K562 (cell line): ENCODE measurements around the gene DNMT3L. TPM values are rescaled to one million over a fixed set of nuclear protein-coding genes. Genes with fewer than 3 reads are reported as not detected.

Experiments used
- ATAC-seq: fragments of 200-7000 bp; cut with Tn5 transposase; 3 replicates; pipeline ENCODE4 v1.9.1; 2020; ENCODE audit warnings: moderate library complexity
- BruUV-seq: library from RNA; stranded (reverse); fragments of 400-500 nt; replicated peaks from 2 replicates; lab custom pipeline; 2021; lab: Mats Ljungman, UMichigan
- CTCF ChIA-PET: fragments of 300-600 bp; formaldehyde crosslinking; extraction: SDS; loops from one replicate; lab custom pipeline; 2021; ENCODE audit warnings: low intra/inter-chr PET ratio; lab: Yijun Ruan, JAX
- POLR2A ChIA-PET: fragments of 300-600, 350-650 bp; sonication (Branson Sonifier 250); formaldehyde crosslinking; extraction: SDS; loops from one replicate; lab custom pipeline; 2021; ENCODE audit warnings: antibody characterized with exemption, inconsistent platforms; lab: Yijun Ruan, JAX
- DNase-seq, 4 experiments: peaks; one replicate each; pipeline versions ENCODE4 v3.0.0 to v3.0.0-alpha.2; 2011 to 2018; ENCODE audit warnings: low spot score in 3 of 4, mixed read lengths in 3 of 4; ENCODE audit errors: extremely low read depth in 1 of 4
- FAIRE-seq: peaks from 2 replicates; lab custom pipeline; 2011; peaks lifted over from hg19 to GRCh38; lab: Jason Lieb, UNC
- H2AFZ ChIP-seq: 2 replicates; pipeline ENCODE4 v1.6.0; 2011; ENCODE audit warnings: low read depth, low read length, control low read depth, inconsistent platforms
- H3K27ac ChIP-seq: fragments of 200-600 bp; 3 replicates; pipeline ENCODE4 v1.8.0; 2011; ENCODE audit warnings: low read depth, mild to moderate bottlenecking, control low read depth, inconsistent platforms, low read length, moderate library complexity, mixed read lengths; ENCODE audit errors: extremely low read depth
- H3K27me3 ChIP-seq, 2 experiments: fragments of 300-600 bp in 1 of 2; 2 replicates in 1 of 2; 3 replicates in 1 of 2; pipeline versions ENCODE4 v1.6.0 to v1.8.0; 2011; ENCODE audit warnings: inconsistent platforms in 2 of 2, low read length in 2 of 2, mild to moderate bottlenecking in 1 of 2, mixed read lengths in 1 of 2, moderate library complexity in 1 of 2; ENCODE audit not compliant: control insufficient read depth in 2 of 2, insufficient read depth in 2 of 2
- H3K36me3 ChIP-seq: fragments of 300-600 bp; 3 replicates; pipeline ENCODE4 v1.8.0; 2011; ENCODE audit warnings: mild to moderate bottlenecking, low read length, inconsistent platforms; ENCODE audit not compliant: control insufficient read depth, insufficient read depth
- H3K4me1 ChIP-seq, 2 experiments: fragments of 200-600 bp in 1 of 2; replicated peaks in 1 of 2; 2 replicates in 1 of 2; 3 replicates in 1 of 2; pipeline versions ENCODE4 v1.5.1 to v1.8.0; 2011; ENCODE audit warnings: inconsistent platforms in 2 of 2, low read length in 2 of 2, mild to moderate bottlenecking in 1 of 2, mixed read lengths in 1 of 2, moderate library complexity in 1 of 2; ENCODE audit not compliant: control insufficient read depth in 2 of 2, insufficient read depth in 2 of 2
- H3K4me2 ChIP-seq: 2 replicates; pipeline ENCODE4 v1.6.1; 2011; ENCODE audit warnings: low read length, control low read depth, inconsistent platforms, mixed read lengths; ENCODE audit not compliant: insufficient read depth
- H3K4me3 ChIP-seq: fragments of 200-600 bp; sonication (generic), shearing (Covaris generic); 2 replicates; pipeline ENCODE4 v1.5.1; 2016; ENCODE audit warnings: control low read depth, inconsistent platforms
- H3K79me2 ChIP-seq: fragments of 200-600 bp; 3 replicates; pipeline ENCODE4 v1.8.0; 2011; ENCODE audit warnings: low read length, inconsistent platforms; ENCODE audit not compliant: control insufficient read depth, insufficient read depth
- H3K9ac ChIP-seq, 2 experiments: 2 replicates each; pipeline versions ENCODE4 v1.6.0 to v1.6.1; 2011; ENCODE audit warnings: low read depth in 2 of 2, low read length in 2 of 2, control low read depth in 1 of 2, inconsistent platforms in 1 of 2, mild to moderate bottlenecking in 1 of 2, mixed read lengths in 1 of 2; ENCODE audit not compliant: insufficient read depth in 1 of 2
- H3K9me1 ChIP-seq: one replicate; pipeline ENCODE4 v1.6.0; 2011; ENCODE audit warnings: inconsistent platforms, mild to moderate bottlenecking, low read length, moderate library complexity; ENCODE audit not compliant: control insufficient read depth, insufficient read depth
- H3K9me3 ChIP-seq: replicated peaks from 2 replicates; pipeline ENCODE4 v1.5.1; 2011; ENCODE audit warnings: low read depth, low read length, inconsistent platforms; ENCODE audit not compliant: control insufficient read depth, insufficient read depth
- H4K20me1 ChIP-seq: replicated peaks from 2 replicates; pipeline ENCODE4 v1.6.1; 2011; ENCODE audit warnings: low read length, inconsistent platforms, mixed read lengths; ENCODE audit not compliant: control insufficient read depth, insufficient read depth
- ARNT ChIP-seq, 2 experiments: fragments of 450-650 bp; IDR thresholded peaks; 2 replicates each; pipeline ENCODE4 v1.6.1; 2016; ENCODE audit warnings: mild to moderate bottlenecking in 1 of 2
- CEBPB ChIP-seq: fragments of 450-650 bp; IDR thresholded peaks from 2 replicates; pipeline ENCODE4 v1.6.1; 2016; ENCODE audit warnings: missing genetic modification characterization, missing compliant biosample characterization
- COPS2 ChIP-seq: fragments of 450-650 bp; conservative IDR thresholded peaks from 2 replicates; pipeline ENCODE4 v1.6.1; 2016; ENCODE audit warnings: mild to moderate bottlenecking, moderate library complexity
- MEIS2 ChIP-seq: fragments of 450-650 bp; IDR thresholded peaks from 2 replicates; pipeline ENCODE4 v1.6.1; 2014; ENCODE audit warnings: mild to moderate bottlenecking; ENCODE audit not compliant: partially characterized antibody
- PHF21A ChIP-seq: fragments of 450-650 bp; IDR thresholded peaks from 2 replicates; pipeline ENCODE4 v1.6.1; 2017; ENCODE audit warnings: low read depth, borderline replicate concordance
- SETDB1 ChIP-seq: IDR thresholded peaks from one replicate; pipeline ENCODE4 v1.6.1; 2012; ENCODE audit warnings: low read length, control low read depth, inconsistent platforms
- SRSF7 ChIP-seq: fragments of 200-400 bp; formaldehyde crosslinking; optimal IDR thresholded peaks from 2 replicates; pipeline ENCODE3; 2017; ENCODE audit warnings: mild to moderate bottlenecking, low read depth, low read length
- TBP ChIP-seq: optimal IDR thresholded peaks from 2 replicates; pipeline ENCODE3; 2011; ENCODE audit warnings: low read depth, low read length, improper control_type of control experiment
- ZBTB7A ChIP-seq: IDR thresholded peaks from 2 replicates; pipeline ENCODE4 v1.6.1; 2011; ENCODE audit warnings: low read depth, mild to moderate bottlenecking, low read length, moderate library complexity, borderline replicate concordance; ENCODE audit not compliant: control insufficient read depth
- WGBS: fragments of 100-300 bp; shearing (Covaris generic); methylation state at CpG from one replicate; pipeline ENCODE4 v1.1.6; 2016; ENCODE audit warnings: low coverage, mixed read lengths; ENCODE audit not compliant: insufficient coverage; ENCODE audit errors: missing lambda C conversion rate; 5-methylcytosine and 5-hydroxymethylcytosine counted together
- in situ Hi-C: fragments of 300-500 bp; cut with MboI; formaldehyde crosslinking; loops from 4 replicates; pipeline ENCODE4 v1.15.0; 2018; ENCODE audit warnings: inconsistent platforms, mixed read lengths
- intact Hi-C: fragments of 100-400 bp; cut with micrococcal nuclease; formaldehyde crosslinking; loops from 2 replicates; pipeline ENCODE4 v1.14.2; 2022
- polyA plus RNA-seq, 8 experiments: library from polyadenylated mRNA; depleted of rRNA in 4 of 8; stranded (reverse) in 5 of 8; unstranded in 3 of 8; fragments of >200 nt; fragmentation: Nextera tagmentation in 2 of 8; fragmentation: Illumina TruSeq in 1 of 8; extraction: Ambion mirVana in 2 of 8; extraction: Trizol in 1 of 8; gene quantifications; 2 replicates each; pipeline versions ENCODE4 v1.2.1 to v1.2.3, GENCODE V29; 2011 to 2014; ENCODE audit warnings: inconsistent platforms in 1 of 8, missing spikeins in 1 of 8
- total RNA-seq, 7 experiments: library from RNA; depleted of rRNA in 6 of 7; stranded (reverse); fragments of >200 nt in 6 of 7; fragmentation: Illumina TruSeq in 2 of 7; extraction: Trizol in 2 of 7; gene quantifications; 2 replicates each; pipeline versions ENCODE4 v1.2.1 to v1.2.3, GENCODE V29; 2011 to 2021; ENCODE audit warnings: low replicate concordance in 1 of 7
- TF ChIP-seq, protein P1 (sequence below): fragments of 450-650 bp; conservative IDR thresholded peaks from 2 replicates; pipeline ENCODE4 v1.6.1; 2016; ENCODE audit warnings: missing genetic modification characterization, low read depth, mild to moderate bottlenecking, missing compliant biosample characterization, moderate library complexity
- TF ChIP-seq, protein P2 (sequence below), 3 experiments: fragments of 200-800 bp in 1 of 3; sonication (Bioruptor generic) in 1 of 3; sonication (generic) in 1 of 3; formaldehyde crosslinking in 1 of 3; IDR thresholded peaks; 2 replicates each; pipeline versions ENCODE4 v1.6.1 to v1.8.0; 2016 to 2022; ENCODE audit warnings: mild to moderate bottlenecking in 2 of 3, missing compliant biosample characterization in 2 of 3, missing genetic modification characterization in 2 of 3, missing genetic modification reagents in 1 of 3
- TF ChIP-seq, protein P3 (sequence below): fragments of 450-650 bp; IDR thresholded peaks from 2 replicates; pipeline ENCODE4 v1.6.1; 2016; ENCODE audit warnings: missing biosample characterization, missing genetic modification characterization
- TF ChIP-seq, protein P4 (sequence below): IDR thresholded peaks from 2 replicates; pipeline ENCODE4 v1.6.1; 2012; ENCODE audit warnings: low read depth, low read length, improper control_type of control experiment, borderline replicate concordance
- TF ChIP-seq, protein P5 (sequence below): fragments of 200-800 bp; sonication (Bioruptor generic); IDR thresholded peaks from 2 replicates; pipeline ENCODE4 v1.6.1; 2017; ENCODE audit warnings: missing genetic modification characterization, missing compliant biosample characterization

The DNMT3L gene
- total and polyA plus RNA-seq, 9 of the 15 experiments (the other 6 are each of a cell fraction or from before 2014, with no cell fraction given): 0.08 TPM; not detected in 8

DNA sequence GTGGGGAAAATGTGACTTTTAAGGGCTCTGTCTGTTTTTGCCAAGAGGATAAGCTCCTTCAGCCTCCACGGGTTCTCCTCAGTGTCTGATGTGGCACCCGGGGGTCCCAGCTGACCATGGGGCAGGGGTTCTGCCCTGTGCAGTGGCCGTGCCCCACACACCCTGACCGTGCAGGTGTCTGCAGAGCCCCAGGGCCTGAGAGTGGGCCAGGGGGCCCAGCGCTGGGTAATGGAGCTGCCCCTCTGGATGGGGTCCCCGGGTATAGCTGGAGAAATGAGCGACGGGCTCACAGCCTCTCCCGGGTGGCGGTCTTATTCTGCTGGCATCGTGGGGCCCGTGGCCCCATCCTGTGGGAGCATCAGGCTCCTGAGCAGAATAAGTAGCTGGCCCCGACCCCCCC is 35.2 kb upstream of the DNMT3L start:
- ChIA-PET POLR2A (interaction anchor here (0.6 to 0.9 kb wide), 3 partner anchors 10 to 324 kb away, joined by 3 to 5 read pairs (median 4); no protein-coding TSS in a partner anchor), CTCF (no interaction called here)
- intact Hi-C loops: loop anchor here (2.0 kb wide), 1 partner anchor 284 kb away; the partner anchor contains the start of gene TRAPPC10
- H2AFZ ChIP-seq: no peak overlapping the region
- no peak overlapping the region for H3K27ac ChIP-seq
- peaks cover 20% of the 10 kb centered on the region for H3K79me2 ChIP-seq
- ATAC-seq: no peak
- in situ Hi-C loops: loop anchor here (25.0 kb wide), 1 partner anchor 135 kb away; no protein-coding TSS in a partner anchor
- no peak overlapping the region for H3K4me2 ChIP-seq
- peaks cover 13 to 76% of the 10 kb centered on the region in 2 experiments for H3K4me1 ChIP-seq
- peaks cover under 1 to 15% of the 10 kb centered on the region in 2 experiments; a peak in 2 of 5 replicates for H3K27me3 ChIP-seq
- DNase-seq: no peak
- no peaks in the 10 kb centered on the region; the same call in 2 of the 3 replicates for H3K36me3 ChIP-seq
- H4K20me1 ChIP-seq: peaks cover 15% of the 10 kb centered on the region
- 19% methylated on average over 12 of the region's 13 CpGs for WGBS
- H3K4me3 ChIP-seq: no peak overlapping the region
- BruUV-seq: no TSS peak
- no peak overlapping the region for H3K9ac ChIP-seq
- no peak for FAIRE-seq
- no peaks in the 10 kb centered on the region for H3K9me3 ChIP-seq
- H3K9me1 ChIP-seq: peaks cover 8% of the 10 kb centered on the region
- no peak for TF ChIP-seq ZBTB7A
- TF ChIP-seq SRSF7: no peak
- no peak for TF ChIP-seq MEIS2
- TF ChIP-seq COPS2: no peak
- TF ChIP-seq, protein P1, sequence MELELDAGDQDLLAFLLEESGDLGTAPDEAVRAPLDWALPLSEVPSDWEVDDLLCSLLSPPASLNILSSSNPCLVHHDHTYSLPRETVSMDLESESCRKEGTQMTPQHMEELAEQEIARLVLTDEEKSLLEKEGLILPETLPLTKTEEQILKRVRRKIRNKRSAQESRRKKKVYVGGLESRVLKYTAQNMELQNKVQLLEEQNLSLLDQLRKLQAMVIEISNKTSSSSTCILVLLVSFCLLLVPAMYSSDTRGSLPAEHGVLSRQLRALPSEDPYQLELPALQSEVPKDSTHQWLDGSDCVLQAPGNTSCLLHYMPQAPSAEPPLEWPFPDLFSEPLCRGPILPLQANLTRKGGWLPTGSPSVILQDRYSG (tag): no peak
- TF ChIP-seq SETDB1: no peak
- TF ChIP-seq, protein P2, sequence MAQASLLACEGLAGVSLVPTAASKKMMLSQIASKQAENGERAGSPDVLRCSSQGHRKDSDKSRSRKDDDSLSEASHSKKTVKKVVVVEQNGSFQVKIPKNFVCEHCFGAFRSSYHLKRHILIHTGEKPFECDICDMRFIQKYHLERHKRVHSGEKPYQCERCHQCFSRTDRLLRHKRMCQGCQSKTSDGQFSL (CRISPR knock-in tag; IDR thresholded peaks at IDR 0.05): no peak
- TF ChIP-seq, protein P2 (tag; IDR thresholded peaks at IDR 0.05): no peak
- no peak for TF ChIP-seq TBP
- no peak for TF ChIP-seq CEBPB (tag)
- TF ChIP-seq PHF21A: no peak
- TF ChIP-seq, protein P3, sequence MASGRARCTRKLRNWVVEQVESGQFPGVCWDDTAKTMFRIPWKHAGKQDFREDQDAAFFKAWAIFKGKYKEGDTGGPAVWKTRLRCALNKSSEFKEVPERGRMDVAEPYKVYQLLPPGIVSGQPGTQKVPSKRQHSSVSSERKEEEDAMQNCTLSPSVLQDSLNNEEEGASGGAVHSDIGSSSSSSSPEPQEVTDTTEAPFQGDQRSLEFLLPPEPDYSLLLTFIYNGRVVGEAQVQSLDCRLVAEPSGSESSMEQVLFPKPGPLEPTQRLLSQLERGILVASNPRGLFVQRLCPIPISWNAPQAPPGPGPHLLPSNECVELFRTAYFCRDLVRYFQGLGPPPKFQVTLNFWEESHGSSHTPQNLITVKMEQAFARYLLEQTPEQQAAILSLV (tag): no peak
- TF ChIP-seq ARNT (IDR thresholded peaks at IDR 0.05): no peak
- TF ChIP-seq, protein P4, sequence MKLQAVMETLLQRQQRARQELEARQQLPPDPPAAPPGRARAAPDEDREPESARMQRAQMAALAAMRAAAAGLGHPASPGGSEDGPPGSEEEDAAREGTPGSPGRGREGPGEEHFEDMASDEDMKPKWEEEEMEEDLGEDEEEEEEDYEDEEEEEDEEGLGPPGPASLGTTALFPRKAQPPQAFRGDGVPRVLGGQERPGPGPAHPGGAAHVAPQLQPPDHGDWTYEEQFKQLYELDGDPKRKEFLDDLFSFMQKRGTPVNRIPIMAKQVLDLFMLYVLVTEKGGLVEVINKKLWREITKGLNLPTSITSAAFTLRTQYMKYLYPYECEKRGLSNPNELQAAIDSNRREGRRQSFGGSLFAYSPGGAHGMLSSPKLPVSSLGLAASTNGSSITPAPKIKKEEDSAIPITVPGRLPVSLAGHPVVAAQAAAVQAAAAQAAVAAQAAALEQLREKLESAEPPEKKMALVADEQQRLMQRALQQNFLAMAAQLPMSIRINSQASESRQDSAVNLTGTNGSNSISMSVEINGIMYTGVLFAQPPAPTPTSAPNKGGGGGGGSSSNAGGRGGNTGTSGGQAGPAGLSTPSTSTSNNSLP: no peak
- TF ChIP-seq, protein P5, sequence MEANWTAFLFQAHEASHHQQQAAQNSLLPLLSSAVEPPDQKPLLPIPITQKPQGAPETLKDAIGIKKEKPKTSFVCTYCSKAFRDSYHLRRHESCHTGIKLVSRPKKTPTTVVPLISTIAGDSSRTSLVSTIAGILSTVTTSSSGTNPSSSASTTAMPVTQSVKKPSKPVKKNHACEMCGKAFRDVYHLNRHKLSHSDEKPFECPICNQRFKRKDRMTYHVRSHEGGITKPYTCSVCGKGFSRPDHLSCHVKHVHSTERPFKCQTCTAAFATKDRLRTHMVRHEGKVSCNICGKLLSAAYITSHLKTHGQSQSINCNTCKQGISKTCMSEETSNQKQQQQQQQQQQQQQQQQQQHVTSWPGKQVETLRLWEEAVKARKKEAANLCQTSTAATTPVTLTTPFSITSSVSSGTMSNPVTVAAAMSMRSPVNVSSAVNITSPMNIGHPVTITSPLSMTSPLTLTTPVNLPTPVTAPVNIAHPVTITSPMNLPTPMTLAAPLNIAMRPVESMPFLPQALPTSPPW (CRISPR knock-in tag): no peak
